ENCODE data around the gene IFNAR1. TPM values are rescaled to one million over a fixed set of nuclear protein-coding genes. Genes with fewer than 3 reads are reported as not detected.

IFNAR1 gene
- total and polyA plus RNA-seq, 2 donors (not counting 1 experiment from before 2014, with no cell fraction given) = 17.5 to 23.1 TPM

- Histone ChIP-seq H3K4me3 (replicated peaks in 1 of 4; ENCODE audit: control extremely low read depth in 1 of 4, insufficient read depth in 1 of 4, low read depth in 3 of 4, low read length in 4 of 4) (no peak overlapping the region), H3K36me3 (ENCODE audit: control insufficient read depth, insufficient read depth, low read length) (no peaks in the 10 kb centered on the region), H3K9me3 (ENCODE audit: control insufficient read depth, insufficient read depth, low read depth, low read length) (no peaks in the 10 kb centered on the region), H3K9ac (ENCODE audit: insufficient read depth, low read length) (no peak overlapping the region), H2AFZ (ENCODE audit: low read length) (no peak overlapping the region), H3K4me2 (ENCODE audit: extremely low read depth, insufficient read depth, low read length) (no peak overlapping the region), H3K4me1 (ENCODE audit: control insufficient read depth, extremely low read depth, insufficient read depth, low read length) (no peaks in the 10 kb centered on the region), H3K27me3 (ENCODE audit: control insufficient read depth, insufficient read depth, low read length) (no peaks in the 10 kb centered on the region), H4K20me1 (ENCODE audit: control insufficient read depth, extremely low read depth, insufficient read depth, low read length) (no peaks in the 10 kb centered on the region), H3K27ac (ENCODE audit: insufficient read depth, low read length) (no peak overlapping the region), H3K79me2 (ENCODE audit: control insufficient read depth, insufficient read depth, low read length) (no peaks in the 10 kb centered on the region)
- DNase-seq (ENCODE audit: low read depth in 2 of 2) = no peak
- TF ChIP-seq CTCF (conservative IDR thresholded peaks at IDR 0.05 in 1 of 2, IDR thresholded peaks at IDR 0.05 in 1 of 2; ENCODE audit: low read depth in 1 of 2, low read length in 2 of 2) (no peak), EZH2 (IDR thresholded peaks at IDR 0.05; ENCODE audit: low read length, missing control alignments) (no peak)
These were observed 22.0 kb upstream of the IFNAR1 start for GRCh38 chr21:33302796-33303195.

GRCh38 chr21:33305344-33305671 lies 19.5 kb upstream of the IFNAR1 start:
- TF ChIP-seq CTCF (conservative IDR thresholded peaks at IDR 0.05 in 1 of 2, IDR thresholded peaks at IDR 0.05 in 1 of 2; ENCODE audit: low read depth in 1 of 2, low read length in 2 of 2) (no peak), EZH2 (IDR thresholded peaks at IDR 0.05; ENCODE audit: low read length, missing control alignments) (no peak)
- Histone ChIP-seq H3K9ac (ENCODE audit: insufficient read depth, low read length) (no peak overlapping the region), H3K4me3 (replicated peaks in 1 of 4; ENCODE audit: control extremely low read depth in 1 of 4, insufficient read depth in 1 of 4, low read depth in 3 of 4, low read length in 4 of 4) (no peak overlapping the region), H3K27me3 (ENCODE audit: control insufficient read depth, insufficient read depth, low read length) (no peaks in the 10 kb centered on the region), H3K4me2 (ENCODE audit: extremely low read depth, insufficient read depth, low read length) (no peak overlapping the region), H3K9me3 (ENCODE audit: control insufficient read depth, insufficient read depth, low read depth, low read length) (no peaks in the 10 kb centered on the region), H3K36me3 (ENCODE audit: control insufficient read depth, insufficient read depth, low read length) (no peaks in the 10 kb centered on the region), H2AFZ (ENCODE audit: low read length) (no peak overlapping the region), H4K20me1 (ENCODE audit: control insufficient read depth, extremely low read depth, insufficient read depth, low read length) (no peaks in the 10 kb centered on the region), H3K27ac (ENCODE audit: insufficient read depth, low read length) (no peak overlapping the region), H3K4me1 (ENCODE audit: control insufficient read depth, extremely low read depth, insufficient read depth, low read length) (no peaks in the 10 kb centered on the region), H3K79me2 (ENCODE audit: control insufficient read depth, insufficient read depth, low read length) (no peaks in the 10 kb centered on the region)
- no peak for DNase-seq (ENCODE audit: low read depth in 2 of 2)

- H3K4me3 ChIP-seq (replicated peaks in 1 of 4; ENCODE audit: control extremely low read depth in 1 of 4, insufficient read depth in 1 of 4, low read depth in 3 of 4, low read length in 4 of 4) = no peak overlapping the region
- H3K4me2 ChIP-seq (ENCODE audit: extremely low read depth, insufficient read depth, low read length) = no peak overlapping the region
- H3K9ac ChIP-seq (ENCODE audit: insufficient read depth, low read length) = no peak overlapping the region
- H3K27me3 ChIP-seq (ENCODE audit: control insufficient read depth, insufficient read depth, low read length) = no peaks in the 10 kb centered on the region
- H3K9me3 ChIP-seq (ENCODE audit: control insufficient read depth, insufficient read depth, low read depth, low read length) = no peaks in the 10 kb centered on the region
- no peak overlapping the region for H2AFZ ChIP-seq (ENCODE audit: low read length)
- H3K4me1 ChIP-seq (ENCODE audit: control insufficient read depth, extremely low read depth, insufficient read depth, low read length) = no peaks in the 10 kb centered on the region
- H3K36me3 ChIP-seq (ENCODE audit: control insufficient read depth, insufficient read depth, low read length) = no peaks in the 10 kb centered on the region
- TF ChIP-seq EZH2 (IDR thresholded peaks at IDR 0.05; ENCODE audit: low read length, missing control alignments) (no peak), CTCF (conservative IDR thresholded peaks at IDR 0.05 in 1 of 2, IDR thresholded peaks at IDR 0.05 in 1 of 2; ENCODE audit: low read depth in 1 of 2, low read length in 2 of 2) (no peak)
- no peak for DNase-seq (ENCODE audit: low read depth in 2 of 2)
- H4K20me1 ChIP-seq (ENCODE audit: control insufficient read depth, extremely low read depth, insufficient read depth, low read length) = no peaks in the 10 kb centered on the region
- H3K79me2 ChIP-seq (ENCODE audit: control insufficient read depth, insufficient read depth, low read length) = no peaks in the 10 kb centered on the region
- H3K27ac ChIP-seq (ENCODE audit: insufficient read depth, low read length) = no peak overlapping the region
These were observed 18.8 kb upstream of the IFNAR1 start for GRCh38 chr21:33305938-33306337.

Measured in fibroblast of lung (primary cell).